WTC11 (cell line): ENCODE measurements around the gene EMP2.

ENCODE experiments used
- CTCF ChIP-seq: fragments of 200-600 bp; IDR thresholded peaks from 2 replicates; pipeline ENCODE4 v1.8.0; 2022; ENCODE audit warnings: antibody characterized with exemption
- ELF4 ChIP-seq: sonication (generic); formaldehyde crosslinking; IDR thresholded peaks from 2 replicates; pipeline ENCODE4 v1.8.1; 2022; ENCODE audit warnings: low read depth, mild to moderate bottlenecking, moderate library complexity, missing genetic modification reagents
- GTF2I ChIP-seq: fragments of 250-450 bp; sonication (Bioruptor Pico); conservative IDR thresholded peaks from 2 replicates; pipeline ENCODE4 v1.4.0; 2021; ENCODE audit warnings: mild to moderate bottlenecking
- JUN ChIP-seq: sonication (generic); formaldehyde crosslinking; IDR thresholded peaks from 2 replicates; pipeline ENCODE4 v1.8.0; 2023; ENCODE audit warnings: mild to moderate bottlenecking, missing genetic modification reagents
- NFYB ChIP-seq: sonication (generic); formaldehyde crosslinking; conservative IDR thresholded peaks from 2 replicates; pipeline ENCODE4 v1.8.0; 2022; ENCODE audit warnings: low read depth, missing genetic modification reagents
- NR1H2 ChIP-seq: sonication (generic); formaldehyde crosslinking; IDR thresholded peaks from 2 replicates; pipeline ENCODE4 v1.9.0; 2021; ENCODE audit warnings: mild to moderate bottlenecking, moderate library complexity, missing genetic modification reagents
- NR2C2 ChIP-seq: sonication (generic); formaldehyde crosslinking; IDR thresholded peaks from 2 replicates; pipeline ENCODE4 v1.8.0; 2022; ENCODE audit warnings: mild to moderate bottlenecking, missing genetic modification reagents
- SP1 ChIP-seq: sonication (generic); formaldehyde crosslinking; conservative IDR thresholded peaks from 2 replicates; pipeline ENCODE4 v1.8.1; 2022; ENCODE audit warnings: missing genetic modification reagents
- ZBTB21 ChIP-seq: sonication (generic); formaldehyde crosslinking; IDR thresholded peaks from 2 replicates; pipeline ENCODE4 v1.8.1; 2023; ENCODE audit warnings: mild to moderate bottlenecking, missing genetic modification reagents, borderline replicate concordance
- ZNF121 ChIP-seq: sonication (generic); formaldehyde crosslinking; IDR thresholded peaks from 2 replicates; pipeline ENCODE4 v1.8.0; 2023; ENCODE audit warnings: missing genetic modification reagents
- ZNF138 ChIP-seq: sonication (generic); formaldehyde crosslinking; conservative IDR thresholded peaks from 2 replicates; pipeline ENCODE4 v1.8.1; 2022; ENCODE audit warnings: mild to moderate bottlenecking, moderate library complexity, missing genetic modification reagents
- ZSCAN18 ChIP-seq: fragments of 250-450 bp; sonication (Bioruptor Pico); IDR thresholded peaks from 2 replicates; pipeline ENCODE4 v2.1.2; 2022; ENCODE audit warnings: mild to moderate bottlenecking, moderate library complexity
- TF ChIP-seq, protein P1 (sequence below): sonication (generic); formaldehyde crosslinking; IDR thresholded peaks from 2 replicates; pipeline ENCODE4 v1.8.0; 2022; ENCODE audit warnings: mild to moderate bottlenecking, missing genetic modification reagents
- TF ChIP-seq, protein P2 (sequence below): fragments of 250-450 bp; sonication (Bioruptor Pico); IDR thresholded peaks from 2 replicates; pipeline ENCODE4 v1.9.0; 2021; ENCODE audit warnings: mild to moderate bottlenecking

GRCh38 chr16:10501016-10501607 is 79.3 kb downstream of the EMP2 start:
- TF ChIP-seq CTCF (no peak), NR1H2 (CRISPR knock-in tag) (no peak), NFYB (CRISPR knock-in tag) (no peak), ZSCAN18 (CRISPR knock-in tag) (no peak), ZNF138 (CRISPR knock-in tag) (no peak), ZNF121 (CRISPR knock-in tag) (no peak), SP1 (CRISPR knock-in tag) (no peak), NR2C2 (no peak), GTF2I (no peak), JUN (no peak), ZBTB21 (no peak), ELF4 (CRISPR knock-in tag) (no peak)
- TF ChIP-seq, protein P1, sequence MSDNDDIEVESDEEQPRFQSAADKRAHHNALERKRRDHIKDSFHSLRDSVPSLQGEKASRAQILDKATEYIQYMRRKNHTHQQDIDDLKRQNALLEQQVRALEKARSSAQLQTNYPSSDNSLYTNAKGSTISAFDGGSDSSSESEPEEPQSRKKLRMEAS (CRISPR knock-in tag), result no peak
- TF ChIP-seq, protein P2, sequence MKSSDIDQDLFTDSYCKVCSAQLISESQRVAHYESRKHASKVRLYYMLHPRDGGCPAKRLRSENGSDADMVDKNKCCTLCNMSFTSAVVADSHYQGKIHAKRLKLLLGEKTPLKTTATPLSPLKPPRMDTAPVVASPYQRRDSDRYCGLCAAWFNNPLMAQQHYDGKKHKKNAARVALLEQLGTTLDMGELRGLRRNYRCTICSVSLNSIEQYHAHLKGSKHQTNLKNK (CRISPR knock-in tag), result no peak
